ENCODE results near the gene SFMBT2. TPM values are rescaled to one million over a fixed set of nuclear protein-coding genes. Genes with fewer than 3 reads are reported as not detected.
"Not testable (repeated sequence)": the region's sequence is repeated elsewhere in the genome, so short reads cannot be mapped to it uniquely, and the experiment has no call there.

The SFMBT2 gene
- total RNA-seq, 2 experiments from 2014 or later = 31.9 to 32.3 TPM

GRCh38 chr10:7317786-7318446 lies 92.9 kb downstream of the SFMBT2 start:
- H3K4me1 Mint-ChIP-seq = peaks cover 49% of the 10 kb centered on the region
- peaks cover 7% of the 10 kb centered on the region for H3K9me3 Mint-ChIP-seq
- H3K36me3 Mint-ChIP-seq (ENCODE audit: low read depth) = peaks cover 52% of the 10 kb centered on the region
- DNase-seq = no peak
- CTCF ChIA-PET = no interaction called here
- H3K27ac Mint-ChIP-seq = no peak overlapping the region
- no peaks in the 10 kb centered on the region for H3K27me3 Mint-ChIP-seq
- POLR2A ChIA-PET = no interaction called here
- H3K4me3 Mint-ChIP-seq = no peak overlapping the region

- no peak overlapping the region for H3K4me3 Mint-ChIP-seq
- H3K4me1 Mint-ChIP-seq = peaks cover 49% of the 10 kb centered on the region
- no peaks in the 10 kb centered on the region for H3K27me3 Mint-ChIP-seq
- CTCF ChIA-PET = no interaction called here
- H3K9me3 Mint-ChIP-seq = no peaks in the 10 kb centered on the region
- POLR2A ChIA-PET = no interaction called here
- H3K27ac Mint-ChIP-seq = no peak overlapping the region
- peaks cover 42% of the 10 kb centered on the region for H3K36me3 Mint-ChIP-seq (ENCODE audit: low read depth)
- DNase-seq = no peak
These were observed 94.0 kb downstream of the SFMBT2 start for GRCh38 chr10:7316839-7317238.

GRCh38 chr10:7315906-7316305 lies 94.9 kb downstream of the SFMBT2 start:
- H3K27ac Mint-ChIP-seq = no peak overlapping the region
- no peak overlapping the region for H3K4me3 Mint-ChIP-seq
- H3K4me1 Mint-ChIP-seq = peaks cover 49% of the 10 kb centered on the region
- DNase-seq = no peak
- CTCF ChIA-PET = no interaction called here
- peaks cover 43% of the 10 kb centered on the region for H3K36me3 Mint-ChIP-seq (ENCODE audit: low read depth)
- POLR2A ChIA-PET = no interaction called here
- no peaks in the 10 kb centered on the region for H3K9me3 Mint-ChIP-seq
- no peaks in the 10 kb centered on the region for H3K27me3 Mint-ChIP-seq

- DNase-seq = no peak
- ChIA-PET POLR2A (no interaction called here), CTCF (interaction anchor here (0.5 kb wide), 1 partner anchor 1361 kb away, joined by 4 read pairs; no protein-coding TSS in a partner anchor)
- Mint-ChIP-seq H3K4me3 (no peak overlapping the region), H3K27ac (no peak overlapping the region), H3K4me1 (peaks cover 39% of the 10 kb centered on the region), H3K9me3 (no peaks in the 10 kb centered on the region), H3K36me3 (ENCODE audit: low read depth) (peaks cover 36% of the 10 kb centered on the region), H3K27me3 (no peaks in the 10 kb centered on the region)
These were observed 96.7 kb downstream of the SFMBT2 start for GRCh38 chr10:7314170-7314569.

- no peak for DNase-seq
- no peak overlapping the region for H3K4me3 Mint-ChIP-seq
- peaks cover 6% of the 10 kb centered on the region for H3K9me3 Mint-ChIP-seq
- peaks cover 47% of the 10 kb centered on the region for H3K36me3 Mint-ChIP-seq (ENCODE audit: low read depth)
- no peak overlapping the region for H3K27ac Mint-ChIP-seq
- H3K4me1 Mint-ChIP-seq = peaks cover 23% of the 10 kb centered on the region
- CTCF ChIA-PET = no interaction called here
- POLR2A ChIA-PET = no interaction called here
- no peaks in the 10 kb centered on the region for H3K27me3 Mint-ChIP-seq
These were observed 98.4 kb downstream of the SFMBT2 start for GRCh38 chr10:7312488-7312857.

- DNase-seq, H3K4me3 Mint-ChIP-seq, H3K27me3 Mint-ChIP-seq, POLR2A ChIA-PET, H3K9me3 Mint-ChIP-seq, H3K27ac Mint-ChIP-seq, CTCF ChIA-PET: not testable (repeated sequence)
- peaks cover 23% of the 10 kb centered on the region for H3K4me1 Mint-ChIP-seq
- peaks cover 49% of the 10 kb centered on the region for H3K36me3 Mint-ChIP-seq (ENCODE audit: low read depth)
These were observed 98.9 kb downstream of the SFMBT2 start for GRCh38 chr10:7311850-7312487.

GRCh38 chr10:7311218-7311849 lies 99.5 kb downstream of the SFMBT2 start:
- H3K27ac Mint-ChIP-seq = no peak overlapping the region
- H3K36me3 Mint-ChIP-seq (ENCODE audit: low read depth) = peaks cover 46% of the 10 kb centered on the region
- H3K4me3 Mint-ChIP-seq = no peak overlapping the region
- peaks cover 23% of the 10 kb centered on the region for H3K4me1 Mint-ChIP-seq
- ChIA-PET CTCF (no interaction called here), POLR2A (no interaction called here)
- DNase-seq = no peak
- H3K9me3 Mint-ChIP-seq = peaks cover 8% of the 10 kb centered on the region
- H3K27me3 Mint-ChIP-seq = no peaks in the 10 kb centered on the region

- DNase-seq = no peak
- Mint-ChIP-seq H3K9me3 (peaks cover 10% of the 10 kb centered on the region), H3K4me3 (no peak overlapping the region), H3K36me3 (ENCODE audit: low read depth) (peaks cover 48% of the 10 kb centered on the region), H3K27me3 (no peaks in the 10 kb centered on the region), H3K4me1 (peaks cover 13% of the 10 kb centered on the region), H3K27ac (no peak overlapping the region)
- ChIA-PET CTCF (no interaction called here), POLR2A (no interaction called here)
These were observed 100.8 kb downstream of the SFMBT2 start for GRCh38 chr10:7310076-7310475.

GRCh38 chr10:7308826-7309225 lies 102.0 kb downstream of the SFMBT2 start:
- H3K36me3 Mint-ChIP-seq (ENCODE audit: low read depth) = peaks cover 52% of the 10 kb centered on the region
- ChIA-PET POLR2A (no interaction called here), CTCF (no interaction called here)
- H3K27me3 Mint-ChIP-seq = no peaks in the 10 kb centered on the region
- no peak for DNase-seq
- H3K4me1 Mint-ChIP-seq = peaks cover 2% of the 10 kb centered on the region
- no peak overlapping the region for H3K4me3 Mint-ChIP-seq
- no peak overlapping the region for H3K27ac Mint-ChIP-seq
- H3K9me3 Mint-ChIP-seq = peaks cover 10% of the 10 kb centered on the region

GRCh38 chr10:7306616-7307015 lies 104.2 kb downstream of the SFMBT2 start:
- H3K27ac Mint-ChIP-seq = no peak overlapping the region
- peaks cover 1% of the 10 kb centered on the region for H3K4me1 Mint-ChIP-seq
- DNase-seq = no peak
- H3K36me3 Mint-ChIP-seq (ENCODE audit: low read depth) = peaks cover 52% of the 10 kb centered on the region
- H3K9me3 Mint-ChIP-seq = peaks cover 10% of the 10 kb centered on the region
- no peaks in the 10 kb centered on the region for H3K27me3 Mint-ChIP-seq
- H3K4me3 Mint-ChIP-seq = no peak overlapping the region
- POLR2A ChIA-PET = no interaction called here
- CTCF ChIA-PET = no interaction called here

- Mint-ChIP-seq H3K4me1 (peaks cover 1% of the 10 kb centered on the region), H3K9me3 (peaks cover 10% of the 10 kb centered on the region), H3K27ac (no peak overlapping the region), H3K27me3 (no peaks in the 10 kb centered on the region), H3K36me3 (ENCODE audit: low read depth) (peaks cover 48% of the 10 kb centered on the region), H3K4me3 (no peak overlapping the region)
- POLR2A ChIA-PET = no interaction called here
- no peak for DNase-seq
- CTCF ChIA-PET = no interaction called here
These were observed 104.7 kb downstream of the SFMBT2 start for GRCh38 chr10:7306147-7306546.

- Mint-ChIP-seq H3K36me3 (ENCODE audit: low read depth) (peaks cover 43% of the 10 kb centered on the region), H3K27me3 (no peaks in the 10 kb centered on the region), H3K4me3 (no peak overlapping the region), H3K4me1 (peaks cover 1% of the 10 kb centered on the region), H3K9me3 (peaks cover 10% of the 10 kb centered on the region), H3K27ac (no peak overlapping the region)
- DNase-seq = no peak
- ChIA-PET POLR2A (no interaction called here), CTCF (no interaction called here)
These were observed 105.8 kb downstream of the SFMBT2 start for GRCh38 chr10:7305053-7305452.

GRCh38 chr10:7304110-7304509 lies 106.7 kb downstream of the SFMBT2 start:
- Mint-ChIP-seq H3K27me3 (no peaks in the 10 kb centered on the region), H3K36me3 (ENCODE audit: low read depth) (peaks cover 46% of the 10 kb centered on the region), H3K4me1 (peaks cover 3% of the 10 kb centered on the region), H3K9me3 (peaks cover 14% of the 10 kb centered on the region), H3K4me3 (no peak overlapping the region), H3K27ac (no peak overlapping the region)
- ChIA-PET CTCF (interaction anchor here (0.5 kb wide), 1 partner anchor 50 kb away, joined by 5 read pairs; no protein-coding TSS in a partner anchor), POLR2A (no interaction called here)
- no peak for DNase-seq

Data from activated CD4-positive, alpha-beta T cell treated with anti-CD3 and anti-CD28 coated beads, Interleukin-2, amount 10 ng/mL, durations not matched to agents 7 days and 5 days (primary cell).